ENCODE results near the gene WFDC2. TPM values are rescaled to one million over a fixed set of nuclear protein-coding genes. Genes with fewer than 3 reads are reported as not detected.

WFDC2 gene
- total and polyA plus RNA-seq, 12 donors: 0.33 to 1.9 (median 0.42) TPM; not detected in 7

DNA sequence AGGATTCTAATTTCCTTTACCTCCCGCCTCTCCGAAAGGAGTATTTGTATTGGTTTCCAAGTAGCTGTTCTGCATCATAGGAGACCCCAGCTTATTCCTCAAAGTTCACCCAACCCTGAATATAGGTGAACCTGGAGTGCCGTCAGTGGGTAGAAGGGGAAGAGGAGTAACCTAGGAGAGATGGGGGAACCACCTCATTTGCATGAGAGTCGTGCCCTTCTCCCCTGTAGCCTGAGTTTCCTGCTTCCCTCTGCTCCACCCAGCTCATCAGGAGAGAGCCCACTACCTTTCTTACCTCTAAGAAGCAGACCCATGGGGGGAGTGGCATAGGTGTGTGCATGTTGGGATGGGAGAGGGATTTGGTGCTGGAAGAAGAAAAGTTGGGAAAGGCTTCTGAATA, 17.3 kb upstream of the WFDC2 start:
- 56 to 74% (median 59%) methylated on average over 4 of the region's 4 CpGs for WGBS, 4 donors

DNA sequence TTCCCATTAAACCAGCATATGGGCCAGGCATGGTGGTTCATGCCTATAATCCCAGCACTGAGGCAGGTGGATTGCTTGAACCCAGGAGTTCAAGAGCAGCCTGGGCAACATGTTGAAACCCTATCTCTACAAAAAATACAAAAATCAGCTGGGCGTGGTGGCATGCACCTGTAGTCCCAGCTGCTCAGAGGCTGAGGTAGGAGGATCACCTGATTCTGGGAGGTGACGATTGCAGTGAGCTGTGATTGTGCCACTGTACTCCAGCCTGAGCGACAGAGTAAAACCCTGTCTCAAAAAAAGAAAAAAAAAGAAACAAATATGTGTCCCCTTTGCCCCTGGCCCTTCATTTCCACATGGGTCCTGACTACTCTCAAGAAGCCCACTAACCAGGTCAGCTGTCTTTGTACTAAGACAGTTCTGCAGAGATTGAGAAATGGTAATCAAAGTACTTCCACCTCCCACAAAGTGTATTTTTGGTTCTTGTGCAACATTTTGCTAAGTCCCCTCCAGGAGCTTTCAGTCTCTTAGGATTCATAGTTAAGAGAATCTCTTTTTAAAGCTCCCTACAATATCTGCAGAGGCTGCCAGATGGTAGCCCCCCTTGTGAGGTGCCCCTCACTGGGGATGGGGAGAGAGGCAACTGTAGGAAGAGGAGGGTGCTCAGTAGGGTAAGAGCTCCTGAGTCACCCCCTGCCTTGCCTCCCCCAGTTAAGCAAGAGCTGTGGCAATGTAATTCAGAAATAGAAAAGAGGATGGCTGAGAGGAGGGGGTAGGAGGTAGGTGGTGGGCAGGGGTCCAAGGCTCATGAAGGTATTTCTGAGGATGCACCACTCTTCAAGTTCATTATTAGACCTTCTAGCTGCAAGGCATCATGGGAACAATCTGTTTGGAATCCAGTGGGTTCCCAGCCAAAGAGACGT, 16.5 kb upstream of the WFDC2 start:
- Histone ChIP-seq H3K27me3 (no peaks in the 10 kb centered on the region), H3K4me1 (replicated peaks in 1 of 2) (no peaks in the 10 kb centered on the region), H3K4me3 (no peak overlapping the region), H3K27ac (no peak overlapping the region), H3K36me3 (replicated peaks in 1 of 2) (no peaks in the 10 kb centered on the region), H3K9me3 (replicated peaks in 1 of 3) (no peaks in the 10 kb centered on the region)
- 55 to 75% (median 69%) methylated on average over 4 of the region's 4 CpGs for WGBS, 4 donors
- TF ChIP-seq POLR2A (IDR thresholded peaks at IDR 0.05): no peak
- TF ChIP-seq, protein P1, sequence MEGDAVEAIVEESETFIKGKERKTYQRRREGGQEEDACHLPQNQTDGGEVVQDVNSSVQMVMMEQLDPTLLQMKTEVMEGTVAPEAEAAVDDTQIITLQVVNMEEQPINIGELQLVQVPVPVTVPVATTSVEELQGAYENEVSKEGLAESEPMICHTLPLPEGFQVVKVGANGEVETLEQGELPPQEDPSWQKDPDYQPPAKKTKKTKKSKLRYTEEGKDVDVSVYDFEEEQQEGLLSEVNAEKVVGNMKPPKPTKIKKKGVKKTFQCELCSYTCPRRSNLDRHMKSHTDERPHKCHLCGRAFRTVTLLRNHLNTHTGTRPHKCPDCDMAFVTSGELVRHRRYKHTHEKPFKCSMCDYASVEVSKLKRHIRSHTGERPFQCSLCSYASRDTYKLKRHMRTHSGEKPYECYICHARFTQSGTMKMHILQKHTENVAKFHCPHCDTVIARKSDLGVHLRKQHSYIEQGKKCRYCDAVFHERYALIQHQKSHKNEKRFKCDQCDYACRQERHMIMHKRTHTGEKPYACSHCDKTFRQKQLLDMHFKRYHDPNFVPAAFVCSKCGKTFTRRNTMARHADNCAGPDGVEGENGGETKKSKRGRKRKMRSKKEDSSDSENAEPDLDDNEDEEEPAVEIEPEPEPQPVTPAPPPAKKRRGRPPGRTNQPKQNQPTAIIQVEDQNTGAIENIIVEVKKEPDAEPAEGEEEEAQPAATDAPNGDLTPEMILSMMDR (IDR thresholded peaks at IDR 0.05): no peak
- intact Hi-C loops (cut with DNase I): no loop called here
- no peak for DNase-seq

More for the DNA sequence above, 17.3 kb upstream of the WFDC2 start:
- H3K4me3 ChIP-seq: no peak overlapping the region
- DNase-seq: no peak
- intact Hi-C loops (cut with DNase I): no loop called here
- H3K27ac ChIP-seq: no peak overlapping the region
- no peaks in the 10 kb centered on the region for H3K36me3 ChIP-seq (replicated peaks in 1 of 2)
- H3K27me3 ChIP-seq: no peaks in the 10 kb centered on the region
- no peaks in the 10 kb centered on the region for H3K4me1 ChIP-seq (replicated peaks in 1 of 2)
- no peaks in the 10 kb centered on the region for H3K9me3 ChIP-seq (replicated peaks in 1 of 3)
- no peak for TF ChIP-seq POLR2A (IDR thresholded peaks at IDR 0.05)
- TF ChIP-seq, protein P1 (IDR thresholded peaks at IDR 0.05): no peak

DNA sequence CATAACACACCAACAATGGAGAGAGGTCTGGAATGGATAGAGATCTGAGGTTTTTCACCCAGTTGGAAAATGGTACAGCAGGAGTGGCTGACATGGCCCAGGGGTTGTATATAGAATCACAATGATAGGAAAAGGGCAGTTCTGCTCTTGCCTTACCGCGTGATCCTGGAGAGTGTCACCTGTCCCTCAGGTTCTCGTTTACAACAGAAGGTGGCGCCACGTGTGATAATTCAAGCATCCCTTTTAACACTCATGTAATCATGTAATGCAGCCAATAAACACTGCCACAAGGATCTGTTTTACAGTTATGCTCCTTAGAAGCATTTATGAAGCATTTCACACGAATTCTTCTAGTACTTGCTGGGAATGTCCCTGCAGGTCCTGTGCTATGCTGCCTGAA, 12.9 kb upstream of the WFDC2 start:
- Histone ChIP-seq H3K27ac (no peak overlapping the region), H3K4me3 (no peak overlapping the region), H3K9me3 (replicated peaks in 1 of 3) (no peaks in the 10 kb centered on the region), H3K36me3 (replicated peaks in 1 of 2) (no peaks in the 10 kb centered on the region), H3K27me3 (no peaks in the 10 kb centered on the region), H3K4me1 (replicated peaks in 1 of 2) (no peaks in the 10 kb centered on the region)
- TF ChIP-seq, protein P1 (IDR thresholded peaks at IDR 0.05): peak in 1 of 6 experiments; percentile 25
- no peak for TF ChIP-seq POLR2A (IDR thresholded peaks at IDR 0.05)
- WGBS, 4 donors: 23 to 33% (median 25%) methylated on average over 6 of the region's 6 CpGs
- intact Hi-C loops (cut with DNase I): no loop called here
- peak in 1 of 7 donors; percentile 20 for DNase-seq

DNA sequence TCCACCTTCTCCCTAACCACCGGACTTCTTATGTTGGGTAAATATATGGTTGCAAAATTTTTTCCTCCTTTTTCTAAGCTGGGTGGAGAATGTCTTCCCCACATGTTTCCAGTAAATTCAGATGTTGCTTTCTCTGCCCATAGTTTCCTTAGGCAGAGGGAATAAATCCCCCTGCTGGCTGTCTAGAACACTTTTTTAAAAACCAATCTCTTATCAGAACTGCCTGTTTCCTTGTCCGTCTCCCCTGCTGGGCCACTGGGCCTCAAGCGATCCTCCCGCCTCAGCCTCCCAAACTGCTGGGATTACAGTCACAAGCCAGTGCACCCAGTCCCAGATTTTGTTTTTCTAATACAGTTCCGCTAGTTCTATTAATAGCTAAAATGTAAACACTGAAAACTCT, 9.9 kb upstream of the WFDC2 start:
- Histone ChIP-seq H3K9me3 (replicated peaks in 1 of 3) (no peaks in the 10 kb centered on the region), H3K36me3 (replicated peaks in 1 of 2) (no peaks in the 10 kb centered on the region), H3K4me3 (no peak overlapping the region), H3K27me3 (peaks cover 6% of the 10 kb centered on the region), H3K4me1 (replicated peaks in 1 of 2) (no peaks in the 10 kb centered on the region), H3K27ac (no peak overlapping the region)
- 64 to 76% (median 75%) methylated on average over 5 of the region's 5 CpGs for WGBS, 4 donors
- TF ChIP-seq, protein P1 (IDR thresholded peaks at IDR 0.05): no peak
- no peak for TF ChIP-seq POLR2A (IDR thresholded peaks at IDR 0.05)
- intact Hi-C loops (cut with DNase I): no loop called here
- no peak for DNase-seq
